Measurements from ENCODE around the gene CLPSL1. TPM values are rescaled to one million over a fixed set of nuclear protein-coding genes. Genes with fewer than 3 reads are reported as not detected.
A peak's percentile ranks its signal among the peaks of the same experiment; 100 is the strongest.

The CLPSL1 gene
- total and polyA plus RNA-seq, 2 experiments from 2014 or later, result not detected

DNA sequence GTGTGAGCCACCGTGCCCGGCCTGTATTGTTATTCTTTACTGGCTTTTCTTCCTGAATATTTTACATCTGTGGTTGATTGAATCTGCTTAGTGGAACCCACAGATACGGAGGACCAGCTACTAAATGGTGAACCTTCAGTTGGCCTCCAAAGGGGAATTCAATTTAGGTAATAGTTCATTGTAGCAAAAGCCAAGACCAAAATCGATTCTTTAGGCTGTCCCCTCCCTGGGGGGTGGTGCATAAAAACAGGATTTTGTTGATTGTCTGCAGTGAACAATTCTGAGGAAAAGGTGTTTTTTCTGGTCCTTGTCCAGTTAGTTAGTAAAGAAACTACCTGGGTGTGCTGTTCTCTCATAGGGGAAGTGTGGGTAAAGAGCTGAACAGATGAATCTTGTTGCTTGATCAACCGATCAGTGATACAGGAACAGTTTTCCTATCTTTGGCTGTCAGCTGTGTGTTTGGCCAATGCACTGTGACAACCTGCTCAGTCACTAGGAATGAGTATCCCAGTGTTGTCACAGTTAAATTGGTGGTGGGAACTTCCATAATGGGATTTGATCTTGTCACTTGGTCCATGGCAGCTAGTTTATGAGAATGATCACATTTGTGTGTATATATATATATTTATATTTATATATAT lies 43.9 kb downstream of the CLPSL1 start:
- WGBS, 2 experiments (ENCODE audit: low coverage in 1 of 2, low lambda C conversion rate in 2 of 2, missing lambda C conversion rate in 2 of 2), result 77 to 78% methylated on average over 5 of the region's 5 CpGs
- Histone ChIP-seq H3K9me2 (ENCODE audit: insufficient read depth) (no peaks in the 10 kb centered on the region), H3K4me1 (ENCODE audit: insufficient read depth) (no peaks in the 10 kb centered on the region), H3F3A (ENCODE audit: insufficient read depth) (no peaks in the 10 kb centered on the region), H3K4me2 (ENCODE audit: unreplicated experiment) (no peak overlapping the region), H3K27ac (no peak overlapping the region), H3K79me2 (ENCODE audit: insufficient read depth) (no peaks in the 10 kb centered on the region), H3K9me3 (ENCODE audit: low read depth) (no peaks in the 10 kb centered on the region), H4K20me1 (ENCODE audit: insufficient read depth) (no peaks in the 10 kb centered on the region), H3K4me3 (no peak overlapping the region), H3K36me3 (ENCODE audit: low read depth) (no peaks in the 10 kb centered on the region), H3K9ac (no peak overlapping the region), H2AFZ (no peak overlapping the region), H3K27me3 (replicated peaks; ENCODE audit: insufficient read depth) (no peaks in the 10 kb centered on the region)
- TF ChIP-seq EZH2phosphoT487 (IDR thresholded peaks at IDR 0.05; ENCODE audit: insufficient read depth, low read depth) (no peak), EZH2 (IDR thresholded peaks at IDR 0.05; ENCODE audit: insufficient read depth, poor library complexity, severe bottlenecking) (no peak)
- in situ Hi-C loops (cut with MboI), result no loop called here
- DNase-seq, result no peak

GRCh38 chr6:35829306-35829705 lies 48.5 kb downstream of the CLPSL1 start:
- TF ChIP-seq EZH2phosphoT487 (IDR thresholded peaks at IDR 0.05; ENCODE audit: insufficient read depth, low read depth) (no peak), EZH2 (IDR thresholded peaks at IDR 0.05; ENCODE audit: insufficient read depth, poor library complexity, severe bottlenecking) (no peak)
- Histone ChIP-seq H3K9me3 (ENCODE audit: low read depth) (no peaks in the 10 kb centered on the region), H3K4me3 (no peak overlapping the region), H3K4me2 (ENCODE audit: unreplicated experiment) (no peak overlapping the region), H3K36me3 (ENCODE audit: low read depth) (0 out of 2 replicates have a peak, but pooled peaks cover 8% of the 10 kb centered on the region), H3K9ac (no peak overlapping the region), H3K27me3 (replicated peaks; ENCODE audit: insufficient read depth) (no peaks in the 10 kb centered on the region), H4K20me1 (ENCODE audit: insufficient read depth) (no peaks in the 10 kb centered on the region), H2AFZ (no peak overlapping the region), H3F3A (ENCODE audit: insufficient read depth) (no peaks in the 10 kb centered on the region), H3K79me2 (ENCODE audit: insufficient read depth) (no peaks in the 10 kb centered on the region), H3K9me2 (ENCODE audit: insufficient read depth) (no peaks in the 10 kb centered on the region), H3K27ac (no peak overlapping the region), H3K4me1 (ENCODE audit: insufficient read depth) (no peaks in the 10 kb centered on the region)
- in situ Hi-C loops (cut with MboI), result no loop called here
- no peak for DNase-seq
- 93 to 96% methylated on average over 5 of the region's 5 CpGs for WGBS, 2 experiments (ENCODE audit: low coverage in 1 of 2, low lambda C conversion rate in 2 of 2, missing lambda C conversion rate in 2 of 2)

DNA sequence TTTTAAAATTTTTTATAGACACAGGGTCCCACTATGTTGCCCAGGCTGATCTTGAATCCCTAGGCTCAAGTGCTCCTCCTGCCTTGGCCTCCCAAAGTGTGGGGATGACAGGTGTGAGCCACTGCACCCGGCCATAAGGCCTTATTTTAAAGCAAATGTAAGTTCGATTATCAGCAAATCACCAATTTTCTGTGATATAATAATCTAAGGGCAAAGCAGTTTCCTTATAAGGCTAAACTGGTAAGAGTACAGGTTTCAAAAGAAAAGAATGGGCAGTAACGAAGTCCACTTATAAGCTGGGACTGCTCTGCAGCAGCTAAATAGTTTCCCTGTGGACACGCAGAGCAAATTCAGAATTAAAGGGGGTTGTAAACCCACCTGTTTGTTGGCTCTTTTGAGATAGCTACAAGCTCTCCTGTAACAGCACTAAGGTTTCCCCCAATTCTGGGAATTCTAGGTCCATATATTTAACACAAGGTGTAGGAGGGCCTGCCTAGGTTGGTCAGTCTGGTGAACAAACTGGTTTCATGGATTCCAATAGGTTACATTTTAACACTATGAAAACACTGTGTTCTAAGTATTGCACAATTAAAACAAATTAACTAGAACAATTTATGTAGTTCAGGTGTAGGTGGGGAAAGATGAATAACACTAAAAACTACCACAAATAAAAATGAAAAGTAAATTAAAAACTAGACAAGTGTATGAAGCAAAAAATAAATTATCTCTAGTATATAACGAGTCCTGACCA lies 50.6 kb downstream of the CLPSL1 start:
- Histone ChIP-seq H3K27ac (no peak overlapping the region), H3K27me3 (replicated peaks; ENCODE audit: insufficient read depth) (no peaks in the 10 kb centered on the region), H3K36me3 (ENCODE audit: low read depth) (peaks cover 13% of the 10 kb centered on the region; the same call in 1 of the 2 replicates), H3K79me2 (ENCODE audit: insufficient read depth) (no peaks in the 10 kb centered on the region), H3F3A (ENCODE audit: insufficient read depth) (no peaks in the 10 kb centered on the region), H2AFZ (no peak overlapping the region), H3K4me2 (ENCODE audit: unreplicated experiment) (no peak overlapping the region), H3K9ac (no peak overlapping the region), H4K20me1 (ENCODE audit: insufficient read depth) (no peaks in the 10 kb centered on the region), H3K4me3 (no peak overlapping the region), H3K9me2 (ENCODE audit: insufficient read depth) (no peaks in the 10 kb centered on the region), H3K9me3 (ENCODE audit: low read depth) (no peaks in the 10 kb centered on the region), H3K4me1 (ENCODE audit: insufficient read depth) (no peaks in the 10 kb centered on the region)
- WGBS, 2 experiments (ENCODE audit: low coverage in 1 of 2, low lambda C conversion rate in 2 of 2, missing lambda C conversion rate in 2 of 2), result 90 to 95% methylated on average over 5 of the region's 5 CpGs
- no peak for TF ChIP-seq EZH2 (IDR thresholded peaks at IDR 0.05; ENCODE audit: insufficient read depth, poor library complexity, severe bottlenecking)
- TF ChIP-seq EZH2phosphoT487 (IDR thresholded peaks at IDR 0.05; ENCODE audit: insufficient read depth, low read depth), result no peak
- in situ Hi-C loops (cut with MboI), result no loop called here
- DNase-seq, result no peak

DNA sequence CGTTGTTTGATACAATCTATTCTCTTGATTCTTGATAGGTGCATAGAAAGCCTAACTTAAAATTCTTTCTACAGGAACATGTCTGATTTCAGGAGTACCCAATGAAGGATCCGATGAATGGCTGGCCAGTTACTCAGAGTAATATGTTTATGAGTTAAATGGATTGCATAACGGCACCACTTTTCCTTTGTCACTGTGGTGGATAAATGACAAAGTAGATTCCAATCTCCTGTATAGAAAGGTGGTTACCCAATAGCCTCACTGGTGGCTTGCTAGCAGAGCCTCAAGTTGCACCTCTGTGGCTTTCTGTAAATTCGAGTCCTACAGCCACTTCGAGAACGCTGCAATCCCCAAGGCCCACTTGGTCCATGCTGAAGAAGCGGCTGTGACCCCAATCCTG lies 52.7 kb downstream of the CLPSL1 start:
- Histone ChIP-seq H2AFZ (no peak overlapping the region), H3K4me2 (ENCODE audit: unreplicated experiment) (no peak overlapping the region), H3K4me3 (no peak overlapping the region), H3K36me3 (ENCODE audit: low read depth) (peaks cover 23% of the 10 kb centered on the region), H4K20me1 (ENCODE audit: insufficient read depth) (no peaks in the 10 kb centered on the region), H3K4me1 (ENCODE audit: insufficient read depth) (no peaks in the 10 kb centered on the region), H3K9me3 (ENCODE audit: low read depth) (no peaks in the 10 kb centered on the region), H3K79me2 (ENCODE audit: insufficient read depth) (no peaks in the 10 kb centered on the region), H3K27me3 (replicated peaks; ENCODE audit: insufficient read depth) (no peaks in the 10 kb centered on the region), H3K9ac (no peak overlapping the region), H3K9me2 (ENCODE audit: insufficient read depth) (no peaks in the 10 kb centered on the region), H3K27ac (no peak overlapping the region), H3F3A (ENCODE audit: insufficient read depth) (no peaks in the 10 kb centered on the region)
- TF ChIP-seq EZH2 (IDR thresholded peaks at IDR 0.05; ENCODE audit: insufficient read depth, poor library complexity, severe bottlenecking), result no peak
- no peak for TF ChIP-seq EZH2phosphoT487 (IDR thresholded peaks at IDR 0.05; ENCODE audit: insufficient read depth, low read depth)
- peak; percentile 43 for DNase-seq
- 91 to 93% methylated on average over 7 of the region's 7 CpGs for WGBS, 2 experiments (ENCODE audit: low coverage in 1 of 2, low lambda C conversion rate in 2 of 2, missing lambda C conversion rate in 2 of 2)
- in situ Hi-C loops (cut with MboI), result no loop called here

Other genes with a start within 250 kb of the CLPSL1 start
- 1.9 and 3.6 TPM in 2 replicates for gene FKBP5, start 92.1 kb upstream of the CLPSL1 start, total RNA-seq (2014; rRNA removed; shearing (Covaris generic))
- gene FKBP5, start 92.1 kb upstream of the CLPSL1 start, polyA plus RNA-seq (2016; fragmentation: Nextera tagmentation; extraction: Ambion mirVana), result 6.3 and 6.9 TPM in 2 replicates
- not detected in 2 replicates for gene ARMC12, start 44.0 kb upstream of the CLPSL1 start, total RNA-seq (2014; rRNA removed; shearing (Covaris generic))
- 0.15 and 0.26 TPM in 2 replicates for gene ARMC12, start 44.0 kb upstream of the CLPSL1 start, polyA plus RNA-seq (2016; fragmentation: Nextera tagmentation; extraction: Ambion mirVana)
- gene CLPSL2, start 4.4 kb upstream of the CLPSL1 start, total RNA-seq (2014; rRNA removed; shearing (Covaris generic)), result not detected in 2 replicates
- not detected in 2 replicates for gene CLPSL2, start 4.4 kb upstream of the CLPSL1 start, polyA plus RNA-seq (2016; fragmentation: Nextera tagmentation; extraction: Ambion mirVana)
- not detected in 2 replicates for gene CLPS, start 16.3 kb downstream of the CLPSL1 start, total RNA-seq (2014; rRNA removed; shearing (Covaris generic))
- gene CLPS, start 16.3 kb downstream of the CLPSL1 start, polyA plus RNA-seq (2016; fragmentation: Nextera tagmentation; extraction: Ambion mirVana), result not detected in 2 replicates
- gene LHFPL5, start 24.3 kb downstream of the CLPSL1 start, total RNA-seq (2014; rRNA removed; shearing (Covaris generic)), result not detected in 2 replicates
- not detected in 2 replicates for gene LHFPL5, start 24.3 kb downstream of the CLPSL1 start, polyA plus RNA-seq (2016; fragmentation: Nextera tagmentation; extraction: Ambion mirVana)
- 19.0 and 28.9 TPM in 2 replicates for gene SRPK1, start 140.1 kb downstream of the CLPSL1 start, total RNA-seq (2014; rRNA removed; shearing (Covaris generic))
- gene SRPK1, start 140.1 kb downstream of the CLPSL1 start, polyA plus RNA-seq (2016; fragmentation: Nextera tagmentation; extraction: Ambion mirVana), result 36.0 and 44.4 TPM in 2 replicates
- not detected in 2 replicates for gene SLC26A8, start 243.6 kb downstream of the CLPSL1 start, total RNA-seq (2014; rRNA removed; shearing (Covaris generic))
- not detected in 2 replicates for gene SLC26A8, start 243.6 kb downstream of the CLPSL1 start, polyA plus RNA-seq (2016; fragmentation: Nextera tagmentation; extraction: Ambion mirVana)
- 45.0 and 75.2 TPM in 2 replicates for gene MAPK14, start 246.8 kb downstream of the CLPSL1 start, total RNA-seq (2014; rRNA removed; shearing (Covaris generic))
- gene MAPK14, start 246.8 kb downstream of the CLPSL1 start, polyA plus RNA-seq (2016; fragmentation: Nextera tagmentation; extraction: Ambion mirVana), result 26.8 and 27.0 TPM in 2 replicates